T follicular helper cell (primary cell): ENCODE data around the gene TEX11.
"Not testable (repeated sequence)": the region's sequence is repeated elsewhere in the genome, so short reads cannot be mapped to it uniquely, and the experiment has no call there.

Experiments
- DNase-seq: peaks from one replicate; pipeline ENCODE4 v3.0.0-alpha.2; 2020; ENCODE audit warnings: low read depth
- total RNA-seq, 2 experiments: gene quantifications; one replicate each; lab custom pipeline; 2026; lab: John Stamatoyannopoulos, UW

Gene TEX11
- total RNA-seq, result 0 to 0.09 reads per million in 2 experiments

- no peak for DNase-seq
Measured at GRCh38 chrX:70908541-70908940, at the start of gene TEX11. TSS of gene TEX11 (minus strand) at chrX:70908711. CDS start at chrX:70907789, 922 bp downstream.

GRCh38 chrX:70954871-70955270 lies 46.4 kb upstream of the TEX11 start:
- DNase-seq, result no peak

- no peak for DNase-seq
Measured at GRCh38 chrX:70924294-70924911, 15.9 kb upstream of the TEX11 start.

- no peak for DNase-seq
Measured at GRCh38 chrX:70922774-70923473, 14.4 kb upstream of the TEX11 start.

- no peak for DNase-seq
Measured at GRCh38 chrX:70921709-70922352, 13.3 kb upstream of the TEX11 start.

- no peak for DNase-seq
Measured at GRCh38 chrX:70916754-70917153, 8.2 kb upstream of the TEX11 start.

GRCh38 chrX:70907900-70908299 lies 611 bp downstream of the TEX11 start:
- no peak for DNase-seq

- no peak for DNase-seq
Measured at GRCh38 chrX:70901465-70901864, 7.0 kb downstream of the TEX11 start.

GRCh38 chrX:70890441-70890840 lies 18.1 kb downstream of the TEX11 start:
- not testable (repeated sequence) for DNase-seq

- no peak for DNase-seq
Measured at GRCh38 chrX:70878902-70879301, 29.6 kb downstream of the TEX11 start.

GRCh38 chrX:70852294-70852693 lies 56.2 kb downstream of the TEX11 start:
- no peak for DNase-seq

- DNase-seq, result not testable (repeated sequence)
Measured at GRCh38 chrX:70844081-70844480, 64.4 kb downstream of the TEX11 start.

GRCh38 chrX:70843620-70844019 lies 64.9 kb downstream of the TEX11 start:
- DNase-seq, result not testable (repeated sequence)

- DNase-seq, result no peak
Measured at GRCh38 chrX:70834589-70834988, 73.9 kb downstream of the TEX11 start.

GRCh38 chrX:70826715-70827114 lies 81.8 kb downstream of the TEX11 start:
- no peak for DNase-seq

GRCh38 chrX:70825366-70825765 lies 83.1 kb downstream of the TEX11 start:
- DNase-seq, result no peak

GRCh38 chrX:70808942-70809940 lies 99.3 kb downstream of the TEX11 start:
- no peak for DNase-seq

GRCh38 chrX:70806081-70806480 lies 102.4 kb downstream of the TEX11 start:
- no peak for DNase-seq

- not testable (repeated sequence) for DNase-seq
Measured at GRCh38 chrX:70796742-70797141, 111.8 kb downstream of the TEX11 start.

- DNase-seq, result no peak
Measured at GRCh38 chrX:70774223-70774622, 134.3 kb downstream of the TEX11 start.

- no peak for DNase-seq
Measured at GRCh38 chrX:70769659-70770227, 138.8 kb downstream of the TEX11 start.
